Activated CD8-positive, alpha-beta T cell treated with anti-CD3 and anti-CD28 coated beads, Interleukin-2, amount 10 ng/mL, durations not matched to agents 7 days and 5 days (primary cell): ENCODE results near the gene PDS5A. TPM values are rescaled to one million over a fixed set of nuclear protein-coding genes. Genes with fewer than 3 reads are reported as not detected.
"Not testable (repeated sequence)": the region's sequence is repeated elsewhere in the genome, so short reads cannot be mapped to it uniquely, and the experiment has no call there.

Experiments used
- ATAC-seq: fragments of 150-1000 bp; cut with Tn5 transposase; one replicate; pipeline ENCODE4 v1.10.0; 2021; ENCODE audit warnings: moderate library complexity
- CTCF ChIA-PET: fragments of 350-600 bp; sonication (Branson Sonifier 250); formaldehyde crosslinking; loops from one replicate; lab custom pipeline; 2021; ENCODE audit warnings: antibody characterized with exemption; lab: Charles Lee
- POLR2A ChIA-PET: fragments of 350-600 bp; sonication (Branson Sonifier 250); formaldehyde crosslinking; loops from one replicate; lab custom pipeline; 2021; ENCODE audit warnings: antibody characterized with exemption; lab: Charles Lee
- DNase-seq: peaks from one replicate; pipeline ENCODE4 v3.0.0-alpha.2; 2020
- H3K27ac Mint-ChIP-seq: one replicate; pipeline ENCODE4 v1.8.0; 2021; ENCODE audit warnings: mild to moderate bottlenecking, mixed read lengths
- H3K27me3 Mint-ChIP-seq: one replicate; pipeline ENCODE4 v1.8.0; 2021; ENCODE audit warnings: low read depth, mixed read lengths
- H3K36me3 Mint-ChIP-seq: one replicate; pipeline ENCODE4 v1.8.0; 2021; ENCODE audit warnings: low read depth, mixed read lengths
- H3K4me1 Mint-ChIP-seq: one replicate; pipeline ENCODE4 v1.8.0; 2021; ENCODE audit warnings: low read depth, mixed read lengths
- H3K4me3 Mint-ChIP-seq: one replicate; pipeline ENCODE4 v1.8.0; 2021; ENCODE audit warnings: mild to moderate bottlenecking, mixed read lengths
- H3K9me3 Mint-ChIP-seq: one replicate; pipeline ENCODE4 v1.8.0; 2022; ENCODE audit warnings: mixed read lengths; ENCODE audit not compliant: insufficient read depth
- total RNA-seq, 2 experiments: library from RNA; stranded (reverse); gene quantifications; one replicate each; pipeline ENCODE4 v1.2.3, GENCODE V29; 2021

The PDS5A gene
- total RNA-seq, 2 experiments from 2014 or later, result 120 to 126 TPM

DNA sequence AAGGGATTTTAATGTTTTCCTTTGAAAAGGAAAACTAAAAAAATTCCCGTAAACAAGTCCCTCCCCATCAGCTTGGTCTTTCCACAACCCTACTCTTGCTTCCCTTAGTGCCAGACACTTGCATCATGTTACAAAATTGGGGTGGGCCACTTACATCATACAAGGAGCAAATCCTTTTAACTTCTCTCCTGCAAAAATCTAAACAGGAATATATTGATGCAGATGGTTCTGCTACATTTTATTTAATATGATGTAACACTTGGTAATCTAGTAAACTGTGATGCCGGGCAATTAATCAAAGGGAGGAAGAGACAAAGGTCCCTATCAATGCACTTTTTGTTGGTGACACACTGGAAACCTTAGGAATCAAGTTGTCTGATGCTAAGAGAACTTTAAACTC, 154.5 kb downstream of the PDS5A start:
- H3K27me3 Mint-ChIP-seq, result no peaks in the 10 kb centered on the region
- DNase-seq, result no peak
- no peak overlapping the region for H3K4me3 Mint-ChIP-seq
- H3K9me3 Mint-ChIP-seq, result no peaks in the 10 kb centered on the region
- H3K36me3 Mint-ChIP-seq, result peaks cover 36% of the 10 kb centered on the region
- POLR2A ChIA-PET, result no interaction called here
- CTCF ChIA-PET, result no interaction called here
- peaks cover 7% of the 10 kb centered on the region for H3K4me1 Mint-ChIP-seq
- no peak overlapping the region for H3K27ac Mint-ChIP-seq
- ATAC-seq, result no peak

DNA sequence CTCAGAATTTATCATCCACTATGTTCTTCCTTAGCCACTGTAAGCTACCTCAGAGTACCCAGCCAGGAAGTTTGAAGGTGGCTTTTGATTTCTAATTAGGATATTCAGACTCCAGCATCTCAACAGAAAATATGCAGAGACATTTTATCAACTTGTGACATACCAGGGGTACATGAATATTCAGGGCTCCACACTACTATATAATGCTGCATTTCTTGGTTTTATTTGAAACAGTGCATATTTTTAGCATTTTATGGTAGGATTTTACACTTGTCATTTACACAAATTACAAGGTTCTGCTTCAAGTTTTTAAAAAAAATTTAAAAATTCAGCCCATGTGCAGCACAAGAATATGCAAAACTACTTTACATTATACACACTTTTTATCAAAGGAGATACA, 155.0 kb downstream of the PDS5A start:
- Mint-ChIP-seq H3K27ac (no peak overlapping the region), H3K36me3 (peaks cover 33% of the 10 kb centered on the region), H3K27me3 (no peaks in the 10 kb centered on the region), H3K9me3 (no peaks in the 10 kb centered on the region), H3K4me3 (no peak overlapping the region), H3K4me1 (peaks cover 7% of the 10 kb centered on the region)
- CTCF ChIA-PET, result no interaction called here
- ATAC-seq (no peak), DNase-seq (no peak)
- POLR2A ChIA-PET, result no interaction called here

DNA sequence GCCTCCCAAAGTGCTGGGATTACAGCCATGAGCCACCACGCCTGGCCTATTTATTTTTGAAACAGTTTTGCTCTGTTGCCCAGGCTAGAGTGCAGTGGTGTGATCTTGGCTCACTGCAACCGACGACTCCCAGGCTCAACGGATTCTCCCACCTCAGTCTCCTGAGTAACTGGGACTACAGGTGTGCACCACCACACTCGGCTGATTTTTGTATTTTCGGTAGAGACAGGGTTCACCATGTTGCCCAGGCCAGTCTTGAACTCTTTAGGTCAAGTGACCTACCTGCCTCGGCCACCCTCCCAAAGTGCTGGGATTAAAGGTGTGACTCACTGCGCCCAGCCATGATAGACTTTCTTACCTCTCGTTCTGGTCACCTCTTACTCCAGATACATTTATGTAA, 155.8 kb downstream of the PDS5A start:
- H3K36me3 Mint-ChIP-seq, result peaks cover 27% of the 10 kb centered on the region
- DNase-seq, result no peak
- no peak overlapping the region for H3K27ac Mint-ChIP-seq
- peaks cover 7% of the 10 kb centered on the region for H3K4me1 Mint-ChIP-seq
- ChIA-PET CTCF (no interaction called here), POLR2A (no interaction called here)
- no peaks in the 10 kb centered on the region for H3K9me3 Mint-ChIP-seq
- ATAC-seq, result no peak
- no peaks in the 10 kb centered on the region for H3K27me3 Mint-ChIP-seq
- H3K4me3 Mint-ChIP-seq, result no peak overlapping the region

DNA sequence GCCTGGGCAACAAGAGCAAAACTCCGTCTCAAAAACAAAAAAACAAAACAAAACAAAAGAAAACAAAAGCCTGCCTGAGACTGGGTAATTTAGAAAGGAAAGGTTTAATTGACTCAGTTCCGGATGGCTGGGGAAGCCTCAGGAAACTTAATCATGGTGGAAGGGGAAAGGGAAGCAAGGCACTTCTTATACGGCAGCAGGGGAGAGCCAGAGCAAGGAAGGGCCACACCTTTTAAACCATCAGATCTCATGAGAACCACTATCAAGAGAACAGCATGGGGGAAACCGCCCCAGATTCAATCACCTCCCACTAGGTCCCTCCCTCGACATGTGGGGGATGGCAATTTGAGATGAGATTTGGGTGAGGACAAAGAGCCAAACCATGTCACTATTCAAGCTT, 157.5 kb downstream of the PDS5A start:
- H3K4me3 Mint-ChIP-seq, result no peak overlapping the region
- CTCF ChIA-PET, result no interaction called here
- H3K27ac Mint-ChIP-seq, result peak overlapping the region; percentile 8
- no peaks in the 10 kb centered on the region for H3K27me3 Mint-ChIP-seq
- no peaks in the 10 kb centered on the region for H3K9me3 Mint-ChIP-seq
- ATAC-seq (no peak), DNase-seq (no peak)
- POLR2A ChIA-PET, result no interaction called here
- H3K4me1 Mint-ChIP-seq, result peaks cover 3% of the 10 kb centered on the region
- peaks cover 22% of the 10 kb centered on the region for H3K36me3 Mint-ChIP-seq

DNA sequence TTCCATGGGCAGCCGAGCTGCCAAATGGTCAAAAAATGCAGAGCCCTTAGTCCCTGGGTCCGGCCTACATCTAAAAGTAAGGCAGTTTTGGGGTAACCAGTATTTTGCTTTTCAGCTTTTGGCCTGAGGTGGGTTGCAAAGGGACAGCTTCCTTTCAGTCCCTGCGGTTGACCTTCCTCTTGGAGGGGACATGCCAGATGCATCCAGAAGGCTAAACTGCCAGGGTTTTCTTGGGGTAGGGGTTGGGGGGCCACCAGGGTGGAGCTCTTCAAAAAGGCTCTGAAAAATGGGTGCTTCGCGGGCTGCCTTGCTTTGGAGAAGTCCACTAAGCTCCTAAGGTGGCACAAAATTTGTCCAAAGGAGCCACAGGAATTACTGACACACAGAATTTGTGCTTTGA, 159.1 kb downstream of the PDS5A start:
- Mint-ChIP-seq H3K4me1 (peaks cover 2% of the 10 kb centered on the region), H3K27ac (no peak overlapping the region), H3K9me3 (no peaks in the 10 kb centered on the region), H3K36me3 (peaks cover 15% of the 10 kb centered on the region), H3K4me3 (no peak overlapping the region), H3K27me3 (no peaks in the 10 kb centered on the region)
- POLR2A ChIA-PET, result interaction anchor here (0.7 to 1.1 kb wide), 2 partner anchors 9 to 181 kb away, joined by 3 read pairs; no protein-coding TSS in a partner anchor
- CTCF ChIA-PET, result no interaction called here
- DNase-seq (no peak), ATAC-seq (no peak)

DNA sequence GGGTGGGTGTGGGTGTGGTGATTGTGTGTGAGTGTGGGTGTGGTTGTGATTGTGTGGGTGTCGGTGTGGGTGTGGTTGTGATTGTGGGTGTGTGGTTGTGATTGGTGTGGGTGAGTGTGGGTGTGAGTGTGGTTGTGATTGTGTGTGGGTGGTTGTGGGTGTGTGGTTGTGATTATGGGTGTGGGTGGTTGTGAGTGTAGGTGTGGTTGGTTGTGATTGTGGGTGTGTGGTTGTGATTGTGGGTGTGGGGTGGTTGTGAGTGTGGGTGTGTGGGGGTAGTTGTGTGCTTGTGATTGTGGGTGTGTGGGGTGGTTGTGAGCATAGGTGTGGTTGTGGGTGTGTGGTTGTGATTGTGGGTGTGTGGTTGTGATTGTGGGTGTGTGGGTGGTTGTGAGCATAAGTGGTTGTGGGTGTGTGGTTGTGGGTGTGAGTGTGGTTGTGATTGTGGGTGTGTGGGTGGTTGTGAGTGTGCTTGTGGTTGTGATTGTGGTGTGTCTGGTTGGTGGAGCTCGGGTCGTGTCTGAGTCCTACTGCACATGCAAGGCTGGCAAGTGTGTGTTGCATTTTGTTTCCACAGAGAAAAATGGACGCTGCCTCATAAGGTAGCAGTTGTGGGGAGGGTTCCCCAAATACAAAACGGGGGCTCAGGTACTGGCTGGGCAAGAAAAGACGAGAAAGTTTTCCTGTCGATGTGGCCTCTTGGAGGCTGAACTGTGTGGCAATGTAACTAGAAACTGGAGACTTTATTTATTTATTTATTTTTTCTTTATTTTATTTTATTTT, 163.1 kb downstream of the PDS5A start:
- ATAC-seq (peak; percentile 54), DNase-seq (peak; percentile 35)
- POLR2A ChIA-PET, result no interaction called here
- CTCF ChIA-PET, result no interaction called here
- H3K4me1 Mint-ChIP-seq, result peaks cover 5% of the 10 kb centered on the region
- H3K9me3 Mint-ChIP-seq, result peaks cover 9% of the 10 kb centered on the region
- peak overlapping the region; percentile 3 for H3K4me3 Mint-ChIP-seq
- peak overlapping the region; percentile 78 for H3K27ac Mint-ChIP-seq
- H3K36me3 Mint-ChIP-seq, result peaks cover 10% of the 10 kb centered on the region
- H3K27me3 Mint-ChIP-seq, result peaks cover 3% of the 10 kb centered on the region

DNA sequence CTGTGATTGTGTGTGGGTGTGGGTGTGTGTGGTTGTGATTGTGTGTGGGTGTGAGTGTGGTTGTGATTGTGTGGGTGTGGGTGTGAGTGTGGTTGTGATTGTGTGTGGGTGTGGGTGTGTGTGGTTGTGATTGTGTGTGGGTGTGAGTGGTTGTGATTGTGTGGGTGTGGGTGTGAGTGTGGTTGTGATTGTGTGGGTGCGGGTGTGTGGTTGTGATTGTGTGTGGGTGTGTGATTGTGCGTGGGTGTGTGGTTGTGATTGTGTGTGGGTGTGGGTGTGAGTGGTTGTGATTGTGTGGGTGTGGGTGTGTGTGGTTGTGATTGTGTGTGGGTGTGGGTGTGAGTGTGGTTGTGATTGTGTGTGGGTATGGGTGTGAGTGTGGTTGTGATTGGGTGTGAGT, 163.9 kb downstream of the PDS5A start:
- DNase-seq, H3K4me1 Mint-ChIP-seq, CTCF ChIA-PET, H3K9me3 Mint-ChIP-seq, POLR2A ChIA-PET, H3K4me3 Mint-ChIP-seq, H3K27me3 Mint-ChIP-seq, ATAC-seq: not testable (repeated sequence)
- H3K27ac Mint-ChIP-seq, result peak overlapping the region; percentile 78
- H3K36me3 Mint-ChIP-seq, result peaks cover 10% of the 10 kb centered on the region

DNA sequence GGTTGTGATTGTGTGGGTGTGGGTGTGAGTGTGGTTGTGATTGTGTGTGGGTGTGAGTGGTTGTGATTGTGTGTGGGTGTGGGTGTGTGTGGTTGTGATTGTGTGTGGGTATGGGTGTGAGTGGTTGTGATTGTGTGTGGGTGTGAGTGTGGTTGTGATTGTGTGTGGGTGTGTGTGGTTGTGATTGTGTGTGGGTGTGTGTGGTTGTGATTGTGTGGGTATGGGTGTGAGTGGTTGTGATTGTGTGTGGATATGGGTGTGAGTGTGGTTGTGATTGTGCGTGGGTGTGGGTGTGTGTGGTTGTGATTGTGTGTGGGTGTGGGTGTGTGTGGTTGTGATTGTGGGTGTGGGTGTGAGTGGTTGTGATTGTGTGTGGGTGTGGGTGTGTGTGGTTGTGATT, 164.7 kb downstream of the PDS5A start:
- H3K4me3 Mint-ChIP-seq, H3K4me1 Mint-ChIP-seq, ATAC-seq, H3K27ac Mint-ChIP-seq, DNase-seq, CTCF ChIA-PET, H3K9me3 Mint-ChIP-seq, H3K27me3 Mint-ChIP-seq, POLR2A ChIA-PET: not testable (repeated sequence)
- peaks cover 10% of the 10 kb centered on the region for H3K36me3 Mint-ChIP-seq

DNA sequence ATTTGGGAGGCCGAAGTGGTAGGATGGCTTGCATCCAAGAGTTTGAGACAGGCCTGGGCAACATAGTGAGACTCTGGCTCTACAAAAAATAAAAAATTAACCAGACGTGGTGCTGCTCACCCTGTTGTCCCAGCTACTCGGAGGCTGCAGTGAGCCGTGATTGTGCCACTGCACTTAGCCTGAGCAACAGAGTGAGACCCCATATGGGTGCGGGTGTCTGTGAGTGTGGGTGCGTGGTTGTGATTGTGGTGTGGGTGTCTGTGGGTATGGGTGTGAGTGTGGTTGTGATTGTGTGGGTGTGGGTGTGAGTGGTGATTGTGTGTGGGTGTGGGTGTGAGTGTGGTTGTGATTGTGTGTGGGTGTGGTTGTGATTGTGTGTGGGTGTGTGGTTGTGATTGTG, 165.2 kb downstream of the PDS5A start:
- ChIA-PET CTCF (no interaction called here), POLR2A (no interaction called here)
- DNase-seq, result no peak
- peak overlapping the region; percentile 66 for H3K4me3 Mint-ChIP-seq
- peak; percentile 33 for ATAC-seq
- peaks cover 5% of the 10 kb centered on the region for H3K4me1 Mint-ChIP-seq
- peaks cover 3% of the 10 kb centered on the region for H3K27me3 Mint-ChIP-seq
- peak overlapping the region; percentile 90 for H3K27ac Mint-ChIP-seq
- peaks cover 9% of the 10 kb centered on the region for H3K9me3 Mint-ChIP-seq
- H3K36me3 Mint-ChIP-seq, result peaks cover 10% of the 10 kb centered on the region

DNA sequence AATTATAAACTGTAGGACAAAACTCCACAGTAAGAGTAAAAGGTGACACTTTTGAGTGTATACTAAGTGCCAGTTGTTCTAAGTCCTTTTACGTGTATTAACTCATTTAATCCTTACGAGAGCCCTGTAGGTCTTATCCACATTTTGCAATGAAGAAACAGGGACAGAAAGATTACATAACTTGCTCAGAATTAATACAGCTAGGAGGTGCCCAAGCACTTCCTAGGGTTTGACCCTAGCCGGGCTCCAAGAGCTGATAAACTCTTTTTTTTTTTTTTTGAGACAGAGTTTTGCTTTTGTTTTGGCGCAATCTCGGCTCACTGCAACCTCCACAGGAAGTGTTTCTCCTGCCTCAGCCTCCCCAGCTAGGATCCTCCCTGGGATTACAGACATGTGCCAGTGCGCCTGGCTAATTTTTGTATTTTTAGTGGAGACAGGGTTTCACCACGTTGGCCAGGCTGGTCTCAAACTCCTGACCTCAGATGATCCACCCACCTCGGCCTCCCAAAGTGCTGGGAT, 169.4 kb downstream of the PDS5A start:
- Mint-ChIP-seq H3K4me1 (peaks cover 3% of the 10 kb centered on the region), H3K9me3 (peaks cover 9% of the 10 kb centered on the region), H3K27me3 (peaks cover 3% of the 10 kb centered on the region), H3K36me3 (peaks cover 8% of the 10 kb centered on the region), H3K4me3 (no peak overlapping the region), H3K27ac (no peak overlapping the region)
- DNase-seq (no peak), ATAC-seq (no peak)
- ChIA-PET CTCF (no interaction called here), POLR2A (no interaction called here)

DNA sequence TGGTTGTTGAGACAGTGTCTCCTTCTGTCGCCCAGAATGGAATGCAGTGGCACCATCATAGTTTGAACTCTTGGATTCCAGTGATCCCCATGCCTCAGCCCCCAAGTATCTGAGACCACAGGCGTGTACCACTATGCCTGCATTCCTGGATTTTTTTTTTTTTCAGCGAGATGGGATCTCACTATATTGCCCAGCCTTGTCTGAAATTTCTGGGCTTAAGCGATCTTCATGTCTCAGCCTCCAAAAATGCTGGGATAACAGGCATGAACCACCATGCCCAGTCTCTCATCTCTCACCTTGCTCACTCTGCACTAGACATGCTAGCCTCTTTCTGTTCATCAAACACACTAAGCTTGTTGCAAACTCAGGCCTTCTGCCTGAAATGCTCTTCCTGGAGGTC, 175.7 kb downstream of the PDS5A start:
- no peaks in the 10 kb centered on the region for H3K4me1 Mint-ChIP-seq
- no peaks in the 10 kb centered on the region for H3K36me3 Mint-ChIP-seq
- H3K27me3 Mint-ChIP-seq, result no peaks in the 10 kb centered on the region

DNA sequence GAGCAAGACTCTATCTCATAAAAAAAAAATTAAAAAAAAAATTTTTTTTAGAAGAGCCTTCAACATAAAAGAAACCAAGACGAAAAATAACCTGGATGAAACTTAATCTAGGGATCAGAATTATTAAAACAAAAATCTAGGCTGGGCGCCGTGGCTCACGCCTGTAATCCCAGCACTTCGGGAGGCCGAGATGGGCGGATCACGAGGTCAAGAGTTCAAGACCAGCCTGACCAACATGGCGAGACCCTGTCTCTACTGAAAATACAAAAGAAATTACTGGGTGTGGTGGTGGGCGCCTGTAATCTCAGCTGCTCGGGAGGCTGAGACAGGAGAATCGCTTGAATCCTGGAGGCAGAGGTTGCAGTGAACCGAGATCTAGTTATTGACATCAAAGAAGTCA, 184.7 kb downstream of the PDS5A start:
- ATAC-seq, POLR2A ChIA-PET, H3K9me3 Mint-ChIP-seq, H3K4me1 Mint-ChIP-seq, CTCF ChIA-PET, H3K27me3 Mint-ChIP-seq, H3K36me3 Mint-ChIP-seq, H3K27ac Mint-ChIP-seq, DNase-seq, H3K4me3 Mint-ChIP-seq: not testable (repeated sequence)

More for the DNA sequence above, 175.7 kb downstream of the PDS5A start:
- no peak for DNase-seq
- ChIA-PET POLR2A (no interaction called here), CTCF (interaction anchor here (1.1 kb wide), 1 partner anchor 333 kb away, joined by 3 read pairs; no protein-coding TSS in a partner anchor)
- H3K27ac Mint-ChIP-seq, result no peak overlapping the region
- ATAC-seq, result no peak
- H3K9me3 Mint-ChIP-seq, result no peaks in the 10 kb centered on the region
- H3K4me3 Mint-ChIP-seq, result no peak overlapping the region
